ENCODE measurements around the gene ZNF511.

GRCh38 chr10:133339708-133340380 lies 31.1 kb downstream of the ZNF511 start:
- TF ChIP-seq, protein P1, sequence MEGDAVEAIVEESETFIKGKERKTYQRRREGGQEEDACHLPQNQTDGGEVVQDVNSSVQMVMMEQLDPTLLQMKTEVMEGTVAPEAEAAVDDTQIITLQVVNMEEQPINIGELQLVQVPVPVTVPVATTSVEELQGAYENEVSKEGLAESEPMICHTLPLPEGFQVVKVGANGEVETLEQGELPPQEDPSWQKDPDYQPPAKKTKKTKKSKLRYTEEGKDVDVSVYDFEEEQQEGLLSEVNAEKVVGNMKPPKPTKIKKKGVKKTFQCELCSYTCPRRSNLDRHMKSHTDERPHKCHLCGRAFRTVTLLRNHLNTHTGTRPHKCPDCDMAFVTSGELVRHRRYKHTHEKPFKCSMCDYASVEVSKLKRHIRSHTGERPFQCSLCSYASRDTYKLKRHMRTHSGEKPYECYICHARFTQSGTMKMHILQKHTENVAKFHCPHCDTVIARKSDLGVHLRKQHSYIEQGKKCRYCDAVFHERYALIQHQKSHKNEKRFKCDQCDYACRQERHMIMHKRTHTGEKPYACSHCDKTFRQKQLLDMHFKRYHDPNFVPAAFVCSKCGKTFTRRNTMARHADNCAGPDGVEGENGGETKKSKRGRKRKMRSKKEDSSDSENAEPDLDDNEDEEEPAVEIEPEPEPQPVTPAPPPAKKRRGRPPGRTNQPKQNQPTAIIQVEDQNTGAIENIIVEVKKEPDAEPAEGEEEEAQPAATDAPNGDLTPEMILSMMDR (IDR thresholded peaks at IDR 0.05) = no peak
- TF ChIP-seq POLR2A (IDR thresholded peaks at IDR 0.05) (no peak), POLR2AphosphoS5 (IDR thresholded peaks at IDR 0.05) (no peak)

Measured in transverse colon (tissue), 4 donors.